CD4-positive, alpha-beta T cell treated with Interleukin-6 for 4 hours (primary cell): ENCODE results near the gene RYK.

Source experiments
- DNase-seq: peaks from one replicate; pipeline ENCODE4 v3.0.0-alpha.2; 2020; ENCODE audit warnings: mixed read lengths

RYK gene

GRCh38 chr3:134146666-134147065, 104.0 kb downstream of the RYK start:
- no peak for DNase-seq

GRCh38 chr3:134145183-134145582, 105.5 kb downstream of the RYK start:
- DNase-seq, result no peak

GRCh38 chr3:134144694-134145093, 106.0 kb downstream of the RYK start:
- DNase-seq, result no peak

- DNase-seq, result no peak
Observed at GRCh38 chr3:134143828-134144401, 106.7 kb downstream of the RYK start.

GRCh38 chr3:134136604-134137003, 114.1 kb downstream of the RYK start:
- DNase-seq, result no peak

GRCh38 chr3:134134698-134135415, 115.8 kb downstream of the RYK start:
- no peak for DNase-seq

- no peak for DNase-seq
Observed at GRCh38 chr3:134134240-134134639, 116.4 kb downstream of the RYK start.

- DNase-seq, result no peak
Observed at GRCh38 chr3:134132961-134133360, 117.7 kb downstream of the RYK start.

- DNase-seq, result no peak
Observed at GRCh38 chr3:134126153-134126552, 124.5 kb downstream of the RYK start.

- no peak for DNase-seq
Observed at GRCh38 chr3:134114726-134115125, 135.9 kb downstream of the RYK start.

GRCh38 chr3:134111616-134112015, 139.0 kb downstream of the RYK start:
- no peak for DNase-seq

- DNase-seq, result no peak
Observed at GRCh38 chr3:134110963-134111362, 139.7 kb downstream of the RYK start.
